Upper lobe of left lung (tissue), 4 donors: ENCODE data around the gene CALHM5.

Experiments
- POLR2A ChIP-seq, 4 donors: fragments of 450-650 bp; IDR thresholded peaks; one replicate each; pipeline ENCODE4 v1.5.1; 2016 to 2017; ENCODE audit warnings: antibody characterized with exemption in 4 of 4, mild to moderate bottlenecking in 2 of 4
- POLR2AphosphoS5 ChIP-seq, 2 donors: sonication (generic); formaldehyde crosslinking; IDR thresholded peaks; one replicate each; pipeline ENCODE4 v1.5.1; 2017; ENCODE audit warnings: antibody characterized with exemption in 2 of 2
- TF ChIP-seq, protein P1 (sequence below), 6 experiments: fragments of 450-650 bp in 4 of 6; fragments of 200-600 bp in 2 of 6; sonication (generic) in 2 of 6; IDR thresholded peaks; one replicate each; pipeline ENCODE4 v1.5.1; 2016 to 2019; ENCODE audit warnings: antibody characterized with exemption in 6 of 6

DNA sequence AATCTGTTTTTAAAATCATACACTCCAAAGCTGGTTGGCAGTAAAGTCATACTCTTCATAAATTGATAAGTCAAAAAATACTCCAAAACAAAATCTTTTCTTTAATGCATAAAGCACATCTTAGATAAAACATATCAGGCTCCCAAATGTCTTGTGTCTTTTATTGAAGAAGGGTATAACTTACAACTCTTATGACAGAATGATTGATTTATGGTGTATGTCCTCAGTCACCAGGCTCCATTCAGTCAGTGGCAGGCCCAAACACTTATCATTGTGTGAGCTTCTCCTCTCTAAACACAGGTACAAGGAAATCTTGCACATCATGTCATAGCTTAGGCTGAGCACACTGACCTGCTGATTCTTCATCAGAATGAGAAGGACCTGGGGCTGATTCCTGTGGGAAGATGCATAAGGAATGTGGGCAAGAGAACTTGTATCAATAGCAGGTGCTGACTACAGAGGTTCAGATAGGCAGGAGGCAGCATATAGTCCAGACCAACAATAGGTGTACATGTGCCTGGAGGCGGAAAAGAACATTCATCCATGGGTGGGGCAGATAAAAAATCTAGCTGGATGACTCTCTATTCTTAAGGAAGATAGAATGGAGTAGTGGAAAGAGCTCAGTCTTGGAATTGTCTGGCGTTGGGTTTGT lies 1.9 kb downstream of the CALHM5 start:
- no peak for TF ChIP-seq POLR2A (IDR thresholded peaks at IDR 0.05)
- TF ChIP-seq, protein P1, sequence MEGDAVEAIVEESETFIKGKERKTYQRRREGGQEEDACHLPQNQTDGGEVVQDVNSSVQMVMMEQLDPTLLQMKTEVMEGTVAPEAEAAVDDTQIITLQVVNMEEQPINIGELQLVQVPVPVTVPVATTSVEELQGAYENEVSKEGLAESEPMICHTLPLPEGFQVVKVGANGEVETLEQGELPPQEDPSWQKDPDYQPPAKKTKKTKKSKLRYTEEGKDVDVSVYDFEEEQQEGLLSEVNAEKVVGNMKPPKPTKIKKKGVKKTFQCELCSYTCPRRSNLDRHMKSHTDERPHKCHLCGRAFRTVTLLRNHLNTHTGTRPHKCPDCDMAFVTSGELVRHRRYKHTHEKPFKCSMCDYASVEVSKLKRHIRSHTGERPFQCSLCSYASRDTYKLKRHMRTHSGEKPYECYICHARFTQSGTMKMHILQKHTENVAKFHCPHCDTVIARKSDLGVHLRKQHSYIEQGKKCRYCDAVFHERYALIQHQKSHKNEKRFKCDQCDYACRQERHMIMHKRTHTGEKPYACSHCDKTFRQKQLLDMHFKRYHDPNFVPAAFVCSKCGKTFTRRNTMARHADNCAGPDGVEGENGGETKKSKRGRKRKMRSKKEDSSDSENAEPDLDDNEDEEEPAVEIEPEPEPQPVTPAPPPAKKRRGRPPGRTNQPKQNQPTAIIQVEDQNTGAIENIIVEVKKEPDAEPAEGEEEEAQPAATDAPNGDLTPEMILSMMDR (IDR thresholded peaks at IDR 0.05) = no peak
- TF ChIP-seq POLR2AphosphoS5 (IDR thresholded peaks at IDR 0.05) = no peak
